ENCODE results near the gene DYTN.
"Not testable (repeated sequence)": the region's sequence is repeated elsewhere in the genome, so short reads cannot be mapped to it uniquely, and the experiment has no call there.

DYTN gene

GRCh38 chr2:206716623-206717022 is 1.6 kb downstream of the DYTN start:
- Mint-ChIP-seq H3K4me1 (ENCODE audit: low read depth) (no peaks in the 10 kb centered on the region), H3K9me3 (ENCODE audit: low read depth) (no peaks in the 10 kb centered on the region), H3K36me3 (no peaks in the 10 kb centered on the region), H3K27ac (no peak overlapping the region), H3K4me3 (no peak overlapping the region), H3K27me3 (peaks cover 2% of the 10 kb centered on the region)

GRCh38 chr2:206715183-206715582 is 3.0 kb downstream of the DYTN start:
- not testable (repeated sequence) for H3K9me3 Mint-ChIP-seq (ENCODE audit: low read depth); H3K27me3 Mint-ChIP-seq; H3K4me3 Mint-ChIP-seq; H3K27ac Mint-ChIP-seq; H3K36me3 Mint-ChIP-seq; H3K4me1 Mint-ChIP-seq (ENCODE audit: low read depth)

GRCh38 chr2:206713746-206714145 is 4.5 kb downstream of the DYTN start:
- Mint-ChIP-seq H3K4me3 (no peak overlapping the region), H3K27ac (no peak overlapping the region), H3K4me1 (ENCODE audit: low read depth) (no peaks in the 10 kb centered on the region), H3K36me3 (no peaks in the 10 kb centered on the region), H3K27me3 (peaks cover 2% of the 10 kb centered on the region), H3K9me3 (ENCODE audit: low read depth) (no peaks in the 10 kb centered on the region)

- Mint-ChIP-seq H3K27ac (no peak overlapping the region), H3K36me3 (no peaks in the 10 kb centered on the region), H3K27me3 (no peaks in the 10 kb centered on the region), H3K9me3 (ENCODE audit: low read depth) (no peaks in the 10 kb centered on the region), H3K4me3 (no peak overlapping the region), H3K4me1 (ENCODE audit: low read depth) (no peaks in the 10 kb centered on the region)
Observed at GRCh38 chr2:206708286-206708685, 9.9 kb downstream of the DYTN start.

- Mint-ChIP-seq H3K36me3 (no peaks in the 10 kb centered on the region), H3K27me3 (peaks cover under 1% of the 10 kb centered on the region), H3K4me1 (ENCODE audit: low read depth) (no peaks in the 10 kb centered on the region), H3K27ac (no peak overlapping the region), H3K9me3 (ENCODE audit: low read depth) (no peaks in the 10 kb centered on the region), H3K4me3 (no peak overlapping the region)
Observed at GRCh38 chr2:206707164-206707701, 11.0 kb downstream of the DYTN start.

GRCh38 chr2:206701952-206702605 is 16.1 kb downstream of the DYTN start:
- Mint-ChIP-seq H3K9me3 (ENCODE audit: low read depth) (no peaks in the 10 kb centered on the region), H3K27me3 (peaks cover 11% of the 10 kb centered on the region), H3K27ac (no peak overlapping the region), H3K4me1 (ENCODE audit: low read depth) (peaks cover 4% of the 10 kb centered on the region), H3K4me3 (no peak overlapping the region), H3K36me3 (no peaks in the 10 kb centered on the region)

- no peaks in the 10 kb centered on the region for H3K9me3 Mint-ChIP-seq (ENCODE audit: low read depth)
- no peak overlapping the region for H3K4me3 Mint-ChIP-seq
- no peak overlapping the region for H3K27ac Mint-ChIP-seq
- H3K36me3 Mint-ChIP-seq = no peaks in the 10 kb centered on the region
- peaks cover 11% of the 10 kb centered on the region for H3K27me3 Mint-ChIP-seq
- H3K4me1 Mint-ChIP-seq (ENCODE audit: low read depth) = peaks cover 4% of the 10 kb centered on the region
Observed at GRCh38 chr2:206700156-206700555, 18.0 kb downstream of the DYTN start.

GRCh38 chr2:206698811-206699210 is 19.4 kb downstream of the DYTN start:
- Mint-ChIP-seq H3K27me3 (peaks cover 11% of the 10 kb centered on the region), H3K4me1 (ENCODE audit: low read depth) (peaks cover 4% of the 10 kb centered on the region), H3K4me3 (no peak overlapping the region), H3K27ac (no peak overlapping the region), H3K9me3 (ENCODE audit: low read depth) (no peaks in the 10 kb centered on the region), H3K36me3 (no peaks in the 10 kb centered on the region)

GRCh38 chr2:206696910-206697309 is 21.3 kb downstream of the DYTN start:
- Mint-ChIP-seq H3K4me1 (ENCODE audit: low read depth) (peaks cover 4% of the 10 kb centered on the region), H3K9me3 (ENCODE audit: low read depth) (no peaks in the 10 kb centered on the region), H3K4me3 (no peak overlapping the region), H3K36me3 (no peaks in the 10 kb centered on the region), H3K27me3 (peaks cover 8% of the 10 kb centered on the region), H3K27ac (no peak overlapping the region)

- no peak overlapping the region for H3K4me3 Mint-ChIP-seq
- no peaks in the 10 kb centered on the region for H3K36me3 Mint-ChIP-seq
- H3K27me3 Mint-ChIP-seq = no peaks in the 10 kb centered on the region
- no peak overlapping the region for H3K27ac Mint-ChIP-seq
- peaks cover 3% of the 10 kb centered on the region for H3K4me1 Mint-ChIP-seq (ENCODE audit: low read depth)
- no peaks in the 10 kb centered on the region for H3K9me3 Mint-ChIP-seq (ENCODE audit: low read depth)
Observed at GRCh38 chr2:206693399-206694137, 24.6 kb downstream of the DYTN start.

GRCh38 chr2:206692971-206693370 is 25.2 kb downstream of the DYTN start:
- H3K9me3 Mint-ChIP-seq (ENCODE audit: low read depth) = no peaks in the 10 kb centered on the region
- no peak overlapping the region for H3K27ac Mint-ChIP-seq
- no peak overlapping the region for H3K4me3 Mint-ChIP-seq
- no peaks in the 10 kb centered on the region for H3K36me3 Mint-ChIP-seq
- H3K27me3 Mint-ChIP-seq = no peaks in the 10 kb centered on the region
- peaks cover 4% of the 10 kb centered on the region for H3K4me1 Mint-ChIP-seq (ENCODE audit: low read depth)

- no peak overlapping the region for H3K27ac Mint-ChIP-seq
- no peaks in the 10 kb centered on the region for H3K36me3 Mint-ChIP-seq
- H3K9me3 Mint-ChIP-seq (ENCODE audit: low read depth) = no peaks in the 10 kb centered on the region
- H3K27me3 Mint-ChIP-seq = peaks cover 6% of the 10 kb centered on the region
- no peak overlapping the region for H3K4me3 Mint-ChIP-seq
- peaks cover 4% of the 10 kb centered on the region for H3K4me1 Mint-ChIP-seq (ENCODE audit: low read depth)
Observed at GRCh38 chr2:206688990-206689389, 29.2 kb downstream of the DYTN start.

GRCh38 chr2:206688453-206688852 is 29.7 kb downstream of the DYTN start:
- H3K4me1 Mint-ChIP-seq (ENCODE audit: low read depth) = peaks cover 4% of the 10 kb centered on the region
- no peaks in the 10 kb centered on the region for H3K9me3 Mint-ChIP-seq (ENCODE audit: low read depth)
- no peaks in the 10 kb centered on the region for H3K36me3 Mint-ChIP-seq
- H3K27ac Mint-ChIP-seq = no peak overlapping the region
- peaks cover 6% of the 10 kb centered on the region for H3K27me3 Mint-ChIP-seq
- H3K4me3 Mint-ChIP-seq = no peak overlapping the region

GRCh38 chr2:206683546-206683945 is 34.6 kb downstream of the DYTN start:
- Mint-ChIP-seq H3K36me3 (no peaks in the 10 kb centered on the region), H3K4me3 (no peak overlapping the region), H3K4me1 (ENCODE audit: low read depth) (peaks cover 2% of the 10 kb centered on the region), H3K9me3 (ENCODE audit: low read depth) (no peaks in the 10 kb centered on the region), H3K27me3 (peaks cover 10% of the 10 kb centered on the region), H3K27ac (no peak overlapping the region)

- Mint-ChIP-seq H3K27ac (no peak overlapping the region), H3K27me3 (peaks cover 13% of the 10 kb centered on the region), H3K9me3 (ENCODE audit: low read depth) (no peaks in the 10 kb centered on the region), H3K36me3 (no peaks in the 10 kb centered on the region), H3K4me3 (no peak overlapping the region), H3K4me1 (ENCODE audit: low read depth) (no peaks in the 10 kb centered on the region)
Observed at GRCh38 chr2:206670531-206671319, 47.5 kb downstream of the DYTN start.

All from activated naive CD8-positive, alpha-beta T cell (primary cell).